HepG2 (cell line): ENCODE data around the gene ILKAP. TPM values are rescaled to one million over a fixed set of nuclear protein-coding genes. Genes with fewer than 3 reads are reported as not detected.

Source experiments
- GATA4 ChIP-seq: sonication (generic); IDR thresholded peaks from 2 replicates; pipeline ENCODE4 v1.6.1; 2016; ENCODE audit warnings: antibody characterized with exemption, low read depth, borderline replicate concordance
- MIER2 ChIP-seq: IDR thresholded peaks from 2 replicates; pipeline ENCODE4 v1.6.1; 2016; ENCODE audit warnings: missing biosample characterization, missing genetic modification reagents
- MIER3 ChIP-seq: IDR thresholded peaks from 2 replicates; pipeline ENCODE4 v1.6.1; 2016; ENCODE audit warnings: missing compliant biosample characterization, borderline replicate concordance
- MIXL1 ChIP-seq: IDR thresholded peaks from 2 replicates; pipeline ENCODE4 v1.6.1; 2016
- NFRKB ChIP-seq: fragments of 450-650 bp; IDR thresholded peaks from 2 replicates; pipeline ENCODE4 v1.6.1; 2017
- NFYB ChIP-seq: sonication (generic); formaldehyde crosslinking; IDR thresholded peaks from 2 replicates; pipeline ENCODE4 v1.4.0; 2020; ENCODE audit warnings: missing genetic modification reagents
- NKX3-1 ChIP-seq: sonication (generic); formaldehyde crosslinking; IDR thresholded peaks from 2 replicates; pipeline ENCODE4 v1.5.0; 2020; ENCODE audit warnings: missing genetic modification reagents
- POGZ ChIP-seq: sonication (generic); formaldehyde crosslinking; IDR thresholded peaks from 2 replicates; pipeline ENCODE4 v1.4.0; 2020; ENCODE audit warnings: mild to moderate bottlenecking, missing genetic modification reagents
- SNAPC2 ChIP-seq: sonication (generic); formaldehyde crosslinking; IDR thresholded peaks from 2 replicates; pipeline ENCODE4 v1.8.1; 2022; ENCODE audit warnings: mild to moderate bottlenecking, missing genetic modification reagents
- TOPORS ChIP-seq: sonication (generic); formaldehyde crosslinking; IDR thresholded peaks from 2 replicates; pipeline ENCODE4 v1.8.0; 2023; ENCODE audit warnings: mild to moderate bottlenecking, missing genetic modification reagents
- YEATS2 ChIP-seq: sonication (generic); formaldehyde crosslinking; IDR thresholded peaks from 2 replicates; pipeline ENCODE4 v1.4.0; 2020; ENCODE audit warnings: missing genetic modification reagents, borderline replicate concordance
- ZBTB20 ChIP-seq: sonication (generic); formaldehyde crosslinking; IDR thresholded peaks from 2 replicates; pipeline ENCODE4 v1.8.1; 2023; ENCODE audit warnings: missing genetic modification reagents, low read depth, mild to moderate bottlenecking, borderline replicate concordance
- ZFYVE20 ChIP-seq: sonication (generic); formaldehyde crosslinking; IDR thresholded peaks from 2 replicates; pipeline ENCODE4 v1.8.0; 2023; ENCODE audit warnings: low read depth, mild to moderate bottlenecking, moderate library complexity, missing genetic modification reagents, borderline replicate concordance
- ZMYM3 ChIP-seq: sonication (generic); formaldehyde crosslinking; IDR thresholded peaks from 2 replicates; pipeline ENCODE4 v1.5.1; 2020; ENCODE audit warnings: mild to moderate bottlenecking, missing genetic modification reagents
- ZNF441 ChIP-seq: sonication (generic); formaldehyde crosslinking; IDR thresholded peaks from 2 replicates; pipeline ENCODE4 v1.7.0; 2021; ENCODE audit warnings: missing genetic modification reagents, borderline replicate concordance
- ZNF552 ChIP-seq: sonication (generic); formaldehyde crosslinking; IDR thresholded peaks from 2 replicates; pipeline ENCODE4 v1.9.0; 2022; ENCODE audit warnings: missing genetic modification reagents, mild to moderate bottlenecking, borderline replicate concordance
- ZNF749 ChIP-seq: sonication (generic); formaldehyde crosslinking; IDR thresholded peaks from 2 replicates; pipeline ENCODE4 v1.8.0; 2022; ENCODE audit warnings: mild to moderate bottlenecking, missing genetic modification reagents, moderate library complexity, borderline replicate concordance
- ZSCAN21 ChIP-seq: sonication (generic); formaldehyde crosslinking; IDR thresholded peaks from 2 replicates; pipeline ENCODE4 v1.8.0; 2022; ENCODE audit warnings: mild to moderate bottlenecking, missing genetic modification reagents, moderate library complexity, borderline replicate concordance
- polyA plus RNA-seq, 8 experiments: library from polyadenylated mRNA; depleted of rRNA in 3 of 8; stranded (reverse) in 7 of 8; unstranded in 1 of 8; fragments of >200 nt; fragmentation: Illumina TruSeq in 4 of 8; extraction: Trizol in 4 of 8; gene quantifications; 2 replicates each; pipeline versions ENCODE4 v1.2.1 to v1.2.3, GENCODE V29; 2011 to 2016; ENCODE audit warnings: low read depth in 4 of 8, missing spikeins in 1 of 8, mixed read lengths in 1 of 8; ENCODE audit not compliant: insufficient read depth in 1 of 8
- total RNA-seq, 5 experiments: library from RNA; depleted of rRNA; stranded (reverse); fragments of >200 nt; fragmentation: Illumina TruSeq; extraction: Trizol; gene quantifications; 2 replicates each; pipeline ENCODE4 v1.2.3, GENCODE V29; 2016; ENCODE audit warnings: low read depth in 1 of 5
- TF ChIP-seq, protein P1 (sequence below), 2 experiments: sonication (generic) in 1 of 2; formaldehyde crosslinking in 1 of 2; IDR thresholded peaks; 2 replicates each; pipeline versions ENCODE4 v1.4.0 to v1.6.1; 2018 to 2020; ENCODE audit warnings: missing genetic modification reagents in 2 of 2, borderline replicate concordance in 1 of 2, low read depth in 1 of 2, mild to moderate bottlenecking in 1 of 2, missing biosample characterization in 1 of 2
- TF ChIP-seq, protein P2 (sequence below): sonication (generic); formaldehyde crosslinking; IDR thresholded peaks from 2 replicates; pipeline ENCODE4 v1.8.0; 2022; ENCODE audit warnings: mild to moderate bottlenecking, missing genetic modification reagents; ENCODE audit not compliant: insufficient replicate concordance
- TF ChIP-seq, protein P3 (sequence below): sonication (generic); formaldehyde crosslinking; IDR thresholded peaks from 2 replicates; pipeline ENCODE4 v1.5.0; 2020; ENCODE audit warnings: mild to moderate bottlenecking, missing genetic modification reagents

The ILKAP gene
- total and polyA plus RNA-seq, 2 of the 13 experiments (the other 11 are each of a cell fraction or from before 2014, with no cell fraction given), result 29.6 to 33.1 TPM

DNA sequence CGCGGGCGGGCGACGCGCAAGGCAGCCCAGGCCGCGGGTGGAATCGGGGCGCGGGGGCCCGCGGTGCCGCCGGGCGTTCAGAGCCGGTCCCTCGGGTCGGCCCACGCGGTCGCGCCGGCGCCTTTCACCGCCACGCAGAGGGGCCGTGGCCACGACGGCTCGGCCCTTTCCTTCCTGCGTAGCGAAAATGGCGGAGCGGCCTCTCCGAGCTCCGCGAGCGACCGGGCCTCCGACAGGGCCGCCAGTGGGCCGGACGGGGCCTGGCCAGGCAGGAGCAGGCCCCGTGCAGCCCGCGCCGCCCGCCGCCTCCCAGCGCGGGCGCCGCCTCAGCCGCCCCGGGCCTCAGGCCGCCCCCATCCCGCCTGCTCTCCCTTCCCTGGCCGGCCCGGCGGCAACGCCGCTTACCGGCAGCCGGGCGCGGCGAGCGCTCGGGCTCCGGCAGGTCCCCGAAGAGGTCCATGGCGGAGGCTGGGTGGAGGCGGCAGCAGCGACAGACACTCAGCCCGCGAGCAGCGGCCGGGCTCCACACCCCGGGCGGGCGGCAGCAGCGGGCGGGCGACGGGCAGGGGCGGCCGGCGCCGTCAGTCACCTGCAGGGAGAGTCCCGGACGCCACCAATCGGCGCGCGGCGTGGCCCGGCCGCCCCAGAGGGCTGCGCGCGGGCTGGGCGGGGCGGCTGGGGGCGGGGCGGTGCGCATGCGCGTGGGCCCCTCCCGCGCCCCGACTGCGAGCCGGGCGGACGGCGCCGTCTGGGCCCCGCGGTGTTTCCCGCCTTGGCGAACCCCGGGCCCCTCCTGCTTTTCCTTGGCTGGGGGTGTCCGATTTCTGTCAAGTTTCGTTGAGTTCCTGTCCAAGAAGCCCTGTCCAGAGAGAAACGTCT, at the start of gene ILKAP (continued):
- peak; percentile 65; the same call in 1 of the 2 replicates for TF ChIP-seq ZNF441 (CRISPR knock-in tag)
- TF ChIP-seq, protein P1, sequence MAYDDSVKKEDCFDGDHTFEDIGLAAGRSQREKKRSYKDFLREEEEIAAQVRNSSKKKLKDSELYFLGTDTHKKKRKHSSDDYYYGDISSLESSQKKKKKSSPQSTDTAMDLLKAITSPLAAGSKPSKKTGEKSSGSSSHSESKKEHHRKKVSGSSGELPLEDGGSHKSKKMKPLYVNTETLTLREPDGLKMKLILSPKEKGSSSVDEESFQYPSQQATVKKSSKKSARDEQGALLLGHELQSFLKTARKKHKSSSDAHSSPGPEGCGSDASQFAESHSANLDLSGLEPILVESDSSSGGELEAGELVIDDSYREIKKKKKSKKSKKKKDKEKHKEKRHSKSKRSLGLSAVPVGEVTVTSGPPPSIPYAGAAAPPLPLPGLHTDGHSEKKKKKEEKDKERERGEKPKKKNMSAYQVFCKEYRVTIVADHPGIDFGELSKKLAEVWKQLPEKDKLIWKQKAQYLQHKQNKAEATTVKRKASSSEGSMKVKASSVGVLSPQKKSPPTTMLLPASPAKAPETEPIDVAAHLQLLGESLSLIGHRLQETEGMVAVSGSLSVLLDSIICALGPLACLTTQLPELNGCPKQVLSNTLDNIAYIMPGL (CRISPR knock-in tag; IDR thresholded peaks at IDR 0.05; ENCODE audit: borderline replicate concordance in 1 of 2, low read depth in 1 of 2), result no peak; a peak in 1 of 4 replicates
- no peak for TF ChIP-seq NFRKB
- peak; percentile 55; the same call in 1 of the 2 replicates for TF ChIP-seq NFYB (CRISPR knock-in tag)
- peak; percentile 53; the same call in 1 of the 2 replicates for TF ChIP-seq NKX3-1
- TF ChIP-seq SNAPC2 (CRISPR knock-in tag), result peak; percentile 86; the same call in 1 of the 2 replicates
- 0 out of 2 replicates have a peak, but pooled peaks have one; percentile 54 for TF ChIP-seq ZBTB20 (CRISPR knock-in tag)
- peak; percentile 70; the same call in 1 of the 2 replicates for TF ChIP-seq GATA4
- TF ChIP-seq MIXL1, result no peak
- TF ChIP-seq, protein P2, sequence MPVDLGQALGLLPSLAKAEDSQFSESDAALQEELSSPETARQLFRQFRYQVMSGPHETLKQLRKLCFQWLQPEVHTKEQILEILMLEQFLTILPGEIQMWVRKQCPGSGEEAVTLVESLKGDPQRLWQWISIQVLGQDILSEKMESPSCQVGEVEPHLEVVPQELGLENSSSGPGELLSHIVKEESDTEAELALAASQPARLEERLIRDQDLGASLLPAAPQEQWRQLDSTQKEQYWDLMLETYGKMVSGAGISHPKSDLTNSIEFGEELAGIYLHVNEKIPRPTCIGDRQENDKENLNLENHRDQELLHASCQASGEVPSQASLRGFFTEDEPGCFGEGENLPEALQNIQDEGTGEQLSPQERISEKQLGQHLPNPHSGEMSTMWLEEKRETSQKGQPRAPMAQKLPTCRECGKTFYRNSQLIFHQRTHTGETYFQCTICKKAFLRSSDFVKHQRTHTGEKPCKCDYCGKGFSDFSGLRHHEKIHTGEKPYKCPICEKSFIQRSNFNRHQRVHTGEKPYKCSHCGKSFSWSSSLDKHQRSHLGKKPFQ (CRISPR knock-in tag), result no peak
- TF ChIP-seq MIER3 (CRISPR knock-in tag), result no peak
- TF ChIP-seq, protein P3, sequence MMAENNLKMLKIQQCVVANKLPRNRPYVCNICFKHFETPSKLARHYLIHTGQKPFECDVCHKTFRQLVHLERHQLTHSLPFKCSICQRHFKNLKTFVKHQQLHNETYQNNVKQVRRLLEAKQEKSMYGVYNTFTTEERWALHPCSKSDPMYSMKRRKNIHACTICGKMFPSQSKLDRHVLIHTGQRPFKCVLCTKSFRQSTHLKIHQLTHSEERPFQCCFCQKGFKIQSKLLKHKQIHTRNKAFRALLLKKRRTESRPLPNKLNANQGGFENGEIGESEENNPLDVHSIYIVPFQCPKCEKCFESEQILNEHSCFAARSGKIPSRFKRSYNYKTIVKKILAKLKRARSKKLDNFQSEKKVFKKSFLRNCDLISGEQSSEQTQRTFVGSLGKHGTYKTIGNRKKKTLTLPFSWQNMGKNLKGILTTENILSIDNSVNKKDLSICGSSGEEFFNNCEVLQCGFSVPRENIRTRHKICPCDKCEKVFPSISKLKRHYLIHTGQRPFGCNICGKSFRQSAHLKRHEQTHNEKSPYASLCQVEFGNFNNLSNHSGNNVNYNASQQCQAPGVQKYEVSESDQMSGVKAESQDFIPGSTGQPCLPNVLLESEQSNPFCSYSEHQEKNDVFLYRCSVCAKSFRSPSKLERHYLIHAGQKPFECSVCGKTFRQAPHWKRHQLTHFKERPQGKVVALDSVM (CRISPR knock-in tag), result no peak
- 0 out of 2 replicates have a peak, but pooled peaks have one; percentile 45 for TF ChIP-seq ZNF749
- no peak for TF ChIP-seq TOPORS
- peak; percentile 55 for TF ChIP-seq ZSCAN21
- peak; percentile 71 for TF ChIP-seq YEATS2
- TF ChIP-seq MIER2 (CRISPR knock-in tag), result no peak
- no peak for TF ChIP-seq ZMYM3 (CRISPR knock-in tag)
- TF ChIP-seq ZNF552 (CRISPR knock-in tag), result 0 out of 2 replicates have a peak, but pooled peaks have one; percentile 27
- no peak for TF ChIP-seq POGZ
- 0 out of 2 replicates have a peak, but pooled peaks have one; percentile 41 for TF ChIP-seq ZFYVE20 (CRISPR knock-in tag)
